Measurements from ENCODE around the gene AUTS2.

The AUTS2 gene

DNA sequence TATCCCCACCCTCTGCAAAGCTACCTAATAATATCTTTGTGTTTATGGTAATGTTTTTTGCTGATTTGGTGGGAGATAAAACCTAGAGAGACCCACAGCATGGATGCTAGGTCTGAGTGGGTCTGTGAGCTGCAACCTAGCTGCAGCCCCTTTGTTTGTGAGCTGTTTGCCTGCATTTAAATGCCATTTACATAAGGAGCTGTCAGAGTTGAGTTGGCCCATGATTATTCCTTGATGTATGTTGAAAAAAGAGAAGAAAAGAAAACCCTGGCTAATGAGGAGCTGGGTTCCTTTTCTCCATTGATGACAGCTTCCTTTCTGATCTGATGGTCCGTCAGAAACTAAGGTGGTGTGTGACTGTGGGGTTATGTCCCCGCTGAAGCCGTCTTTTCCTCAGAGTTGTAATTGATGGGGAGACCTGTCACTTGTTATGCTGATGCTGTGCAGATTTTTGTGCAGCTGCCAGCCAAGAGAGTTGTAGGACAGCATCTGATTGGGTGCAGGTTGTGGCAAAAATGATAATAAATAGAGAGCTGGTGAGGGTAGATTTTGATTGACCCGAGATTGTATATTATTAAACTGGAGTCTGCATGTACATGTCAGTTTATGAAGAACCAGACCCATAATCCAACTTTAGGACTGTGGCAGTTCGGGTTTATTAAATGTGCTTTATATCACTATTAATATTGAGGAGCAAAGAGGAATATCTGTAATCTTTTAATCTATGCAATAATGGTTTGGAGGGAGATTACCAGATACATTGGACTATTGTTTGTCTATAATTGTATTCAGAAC is 219.8 kb downstream of the AUTS2 start:
- no peak for DNase-seq (ENCODE audit: low read depth, low spot score)

DNA sequence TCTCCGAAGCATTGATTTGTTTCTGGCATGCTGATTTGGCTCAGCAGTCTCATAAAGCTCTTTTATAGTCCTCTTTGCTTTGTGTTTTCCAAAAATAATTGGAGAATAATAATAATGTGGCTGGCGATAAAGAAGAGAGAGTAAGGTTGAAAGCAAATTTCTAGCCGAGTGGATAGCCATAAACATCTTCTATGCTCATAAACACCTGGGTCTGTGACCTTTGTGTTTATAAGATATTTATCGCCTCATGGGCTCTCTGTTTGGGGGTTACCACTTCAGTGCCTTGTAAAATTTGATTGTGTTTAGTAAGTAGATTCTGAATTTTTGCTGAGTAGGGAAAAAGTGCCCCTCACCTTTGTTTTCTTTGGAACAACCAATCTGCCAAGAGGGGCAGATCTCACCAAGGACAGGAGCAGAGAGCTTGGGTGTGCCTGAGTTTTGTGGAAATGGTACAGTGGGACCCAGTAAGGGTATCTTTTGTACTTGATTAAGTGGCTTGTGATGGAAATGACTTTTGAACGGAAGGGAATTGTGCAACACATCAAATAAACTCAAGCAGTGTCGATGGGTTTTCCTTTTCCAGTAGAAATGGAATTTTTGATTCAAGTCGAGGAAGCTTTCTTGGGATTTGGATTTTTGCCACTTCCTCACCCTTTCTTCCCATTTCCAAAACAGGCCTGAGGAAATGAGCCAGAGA is 220.5 kb downstream of the AUTS2 start:
- DNase-seq (ENCODE audit: low read depth, low spot score): no peak

DNA sequence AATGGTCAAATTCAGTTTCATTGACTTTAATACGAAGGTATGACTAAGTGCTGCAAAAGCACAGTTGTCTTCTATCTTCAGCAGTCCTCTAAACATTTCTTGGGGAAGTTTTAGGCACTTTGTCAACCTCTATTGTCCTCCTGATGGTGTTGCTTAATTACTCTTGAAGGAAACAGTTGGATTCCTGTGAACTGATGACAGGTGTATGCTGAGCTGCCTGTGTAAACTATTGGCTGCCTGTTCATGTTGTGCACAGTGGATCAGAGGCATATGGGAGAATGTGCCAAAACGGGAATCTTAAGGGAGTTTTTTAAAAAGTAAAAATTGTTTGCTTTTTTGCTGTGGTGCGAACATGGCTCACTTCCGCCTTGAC is 221.0 kb downstream of the AUTS2 start:
- DNase-seq (ENCODE audit: low read depth, low spot score): no peak

DNA sequence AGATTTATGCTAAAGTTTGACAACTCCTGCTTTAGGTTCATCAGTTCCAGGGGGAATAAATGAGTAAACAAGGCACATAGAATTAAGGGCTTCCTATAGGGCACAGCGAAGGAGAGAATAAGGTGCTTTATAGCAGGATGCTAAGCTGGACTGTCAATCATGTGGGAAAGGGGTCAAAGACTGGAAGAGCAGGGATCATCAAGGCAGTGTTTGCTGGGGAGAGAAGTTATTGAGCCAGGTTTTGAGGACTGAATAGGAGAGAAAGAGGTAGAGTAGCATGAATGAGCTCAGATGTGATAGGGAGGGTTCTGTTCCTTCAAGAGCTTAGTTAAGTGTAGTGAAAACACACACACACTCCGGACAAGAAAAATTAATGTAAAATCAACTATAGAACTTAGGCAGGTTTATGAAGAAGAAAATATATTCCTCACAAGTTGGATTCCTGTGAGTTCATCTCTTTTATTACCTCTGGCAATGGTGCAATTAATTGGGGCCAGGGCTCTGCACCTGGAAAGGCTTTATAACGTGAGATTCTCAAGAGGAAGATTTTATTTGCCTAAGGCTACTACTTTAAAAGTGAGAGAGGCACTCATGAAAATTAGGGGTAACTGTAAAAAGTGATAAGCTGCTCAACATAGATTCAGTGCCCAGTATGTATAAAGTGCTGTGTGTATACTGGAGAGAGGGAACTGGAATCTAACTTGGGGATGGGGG is 222.4 kb downstream of the AUTS2 start:
- DNase-seq (ENCODE audit: low read depth, low spot score): no peak

DNA sequence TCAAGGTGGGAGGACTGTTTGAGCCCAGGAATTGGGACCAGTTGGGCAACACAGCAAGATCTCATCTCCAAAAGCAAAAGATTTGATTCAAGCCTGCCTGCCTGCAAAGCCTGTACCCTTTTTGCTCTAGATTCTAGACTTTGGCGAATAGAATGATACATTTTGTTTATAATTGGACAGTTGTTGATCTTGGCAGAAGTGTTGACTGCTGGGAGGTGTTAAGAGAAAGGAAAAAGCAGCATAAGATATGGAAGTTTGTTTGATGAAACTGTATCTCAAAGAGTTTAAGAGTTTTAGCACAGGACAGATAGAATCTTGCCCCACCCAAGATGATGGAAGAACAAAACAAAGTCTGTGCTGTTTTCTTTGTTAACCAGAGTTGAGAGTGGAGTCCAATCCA is 224.1 kb downstream of the AUTS2 start:
- DNase-seq (ENCODE audit: low read depth, low spot score): no peak

DNA sequence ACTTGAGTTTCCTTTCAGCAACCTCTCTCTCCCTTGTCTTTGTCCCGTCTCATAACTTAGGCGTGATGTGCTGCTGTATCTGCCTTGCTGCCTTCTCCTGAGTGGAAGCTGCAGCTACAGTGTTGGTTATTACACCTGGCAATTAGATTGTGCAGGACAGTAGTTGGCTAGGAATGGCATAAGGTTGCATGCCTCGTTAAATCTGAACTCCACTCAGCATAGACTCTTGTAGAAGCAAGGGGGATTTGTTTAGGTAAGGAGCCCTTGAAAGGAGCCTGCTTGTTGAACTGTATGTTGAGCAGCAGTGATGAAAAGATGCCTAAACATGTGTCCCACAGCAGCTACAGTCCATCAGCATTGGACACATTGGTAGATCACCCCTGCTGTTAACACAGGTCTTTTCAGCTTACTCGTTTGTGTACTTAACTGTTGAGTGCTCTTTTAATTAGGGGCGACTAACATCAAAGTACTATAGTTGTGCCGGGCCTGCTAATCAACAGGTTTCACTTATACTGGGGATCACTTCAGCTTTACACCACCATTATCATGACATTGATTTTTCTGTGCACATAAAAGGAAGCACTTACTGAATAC is 225.0 kb downstream of the AUTS2 start:
- DNase-seq (ENCODE audit: low read depth, low spot score): no peak

DNA sequence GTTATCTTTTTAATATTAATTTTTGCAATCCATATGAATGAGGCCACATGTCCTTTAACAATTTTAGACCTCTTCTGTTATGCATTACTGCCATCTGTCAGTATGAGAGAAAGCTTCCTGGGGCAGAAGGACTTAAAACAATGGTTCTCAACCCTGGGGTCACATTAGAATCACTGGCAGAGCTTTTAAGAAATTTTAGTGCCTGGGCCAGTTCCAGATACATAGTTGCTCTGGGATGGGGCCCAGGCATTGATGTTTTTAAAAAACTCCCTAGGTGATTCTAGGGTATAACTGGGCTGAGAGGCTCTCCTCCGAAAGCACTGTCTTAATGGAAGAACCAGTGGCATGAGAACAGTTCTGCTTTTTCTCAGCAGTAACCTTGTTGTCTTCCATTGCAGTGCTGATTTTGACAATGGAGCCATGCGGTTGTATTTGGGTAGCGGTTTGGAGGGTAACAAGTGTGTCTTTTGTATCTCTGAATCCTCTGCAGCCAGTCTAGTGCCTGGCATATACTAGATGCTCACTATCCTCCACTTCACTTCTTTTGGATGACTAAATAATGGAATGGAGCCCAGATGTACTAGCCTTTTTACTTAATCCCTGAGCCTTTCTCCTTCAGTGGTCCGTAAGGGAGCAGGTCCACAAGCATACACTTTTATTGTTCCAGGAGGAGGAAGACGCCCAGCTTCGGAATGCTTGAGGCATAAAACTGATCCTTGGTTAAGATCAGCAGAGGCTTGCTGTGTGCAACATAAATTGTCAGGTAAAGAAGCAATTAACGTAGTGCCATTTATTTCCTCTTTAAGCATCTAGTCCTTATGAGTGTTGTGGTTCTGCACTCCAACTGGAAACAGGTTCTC is 227.1 kb downstream of the AUTS2 start:
- DNase-seq (ENCODE audit: low read depth, low spot score): no peak

DNA sequence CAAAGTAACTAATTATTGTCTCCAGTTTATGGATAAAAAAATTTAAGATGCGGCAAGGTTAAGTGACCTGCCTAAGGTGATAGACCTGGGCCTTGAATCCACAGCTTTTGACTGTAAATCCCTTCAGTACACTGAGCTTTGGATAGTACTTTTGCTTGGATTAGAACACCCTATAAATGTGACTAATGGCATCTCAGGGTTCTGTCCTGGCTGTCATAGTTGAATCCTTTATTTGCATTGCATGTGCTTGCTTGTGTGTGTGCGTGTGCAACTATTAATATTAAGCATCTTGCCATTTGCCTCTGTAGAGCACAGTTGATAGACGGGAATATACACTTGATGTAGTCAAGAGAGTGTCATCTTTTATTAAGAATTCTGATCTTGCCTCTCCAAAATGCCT is 228.0 kb downstream of the AUTS2 start:
- DNase-seq (ENCODE audit: low read depth, low spot score): no peak

DNA sequence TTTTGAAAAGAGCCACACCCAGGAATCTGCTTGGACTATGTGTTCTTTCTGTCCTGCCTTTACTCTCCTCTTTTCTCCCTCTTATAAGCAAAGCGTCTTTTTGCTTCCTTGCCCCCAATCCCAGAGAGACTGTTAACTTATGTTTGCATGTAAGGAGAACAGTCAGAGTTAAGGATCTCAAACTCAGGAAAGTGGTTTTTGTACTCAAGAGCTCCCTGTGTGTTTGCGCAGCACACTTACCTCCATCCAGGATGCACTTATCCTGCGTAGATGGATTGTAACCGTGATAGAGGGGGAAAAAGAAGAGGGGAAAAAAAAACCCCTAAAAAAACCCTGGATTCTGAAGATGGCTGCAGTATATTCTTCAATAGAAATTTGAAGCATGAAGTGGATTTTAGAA is 228.9 kb downstream of the AUTS2 start:
- DNase-seq (ENCODE audit: low read depth, low spot score): no peak

DNA sequence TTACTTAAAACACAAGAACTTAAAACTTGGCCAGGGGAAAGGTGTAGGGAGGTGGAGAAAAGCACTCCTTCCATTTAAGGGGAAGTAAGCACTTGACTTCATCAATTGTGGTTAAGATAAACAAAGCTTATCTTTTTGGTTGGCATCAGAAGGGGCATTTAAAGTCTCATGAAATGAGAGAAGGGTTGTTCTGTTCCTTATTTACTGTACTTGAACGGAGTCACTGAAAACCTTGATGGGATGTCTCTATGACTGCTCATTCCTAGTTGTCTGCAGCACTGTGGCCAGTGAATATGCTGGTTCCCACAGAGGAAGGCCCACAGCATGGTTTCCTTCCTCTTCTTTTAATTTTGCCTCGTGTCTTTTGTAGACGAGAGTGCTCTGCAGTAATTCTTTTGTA is 229.3 kb downstream of the AUTS2 start:
- DNase-seq (ENCODE audit: low read depth, low spot score): no peak

DNA sequence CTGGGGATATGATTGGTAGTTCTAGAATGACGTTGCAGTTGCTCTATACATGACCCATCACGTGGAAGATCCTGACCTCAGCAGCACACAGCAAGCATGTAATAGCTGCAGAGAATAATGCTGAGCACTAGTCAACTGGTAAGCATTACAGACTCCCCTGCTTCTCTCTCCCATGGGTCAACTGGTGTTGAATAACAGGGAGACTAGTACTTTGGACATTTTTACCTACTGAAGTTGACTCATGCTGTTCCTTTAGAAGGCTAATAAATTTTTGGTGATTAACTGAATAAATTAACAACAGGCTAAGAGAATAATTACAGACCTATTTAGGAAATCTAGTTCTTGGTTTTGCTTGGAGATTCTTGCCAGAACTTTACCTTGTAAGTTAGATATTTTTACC is 234.1 kb downstream of the AUTS2 start:
- no peak for DNase-seq (ENCODE audit: low read depth, low spot score)

DNA sequence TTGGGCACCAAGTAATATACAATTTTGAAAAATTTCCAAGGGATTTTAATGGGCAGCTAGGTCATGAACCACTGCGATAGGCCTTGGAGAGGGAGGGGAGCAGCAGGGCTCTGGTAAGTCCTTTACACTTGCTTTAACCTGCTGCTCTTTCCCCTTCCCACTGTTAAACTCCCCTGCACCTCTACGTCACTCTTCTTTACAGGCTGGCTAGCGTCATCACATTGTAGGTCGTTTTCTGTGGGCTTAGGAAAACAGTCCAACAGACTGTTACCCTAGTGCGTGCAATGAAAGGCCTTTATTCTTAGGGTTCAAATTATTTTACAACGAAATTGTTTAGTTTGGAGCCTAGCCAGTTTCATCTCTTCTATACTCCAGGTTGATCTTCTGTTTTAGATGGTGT is 235.7 kb downstream of the AUTS2 start:
- DNase-seq (ENCODE audit: low read depth, low spot score): no peak

DNA sequence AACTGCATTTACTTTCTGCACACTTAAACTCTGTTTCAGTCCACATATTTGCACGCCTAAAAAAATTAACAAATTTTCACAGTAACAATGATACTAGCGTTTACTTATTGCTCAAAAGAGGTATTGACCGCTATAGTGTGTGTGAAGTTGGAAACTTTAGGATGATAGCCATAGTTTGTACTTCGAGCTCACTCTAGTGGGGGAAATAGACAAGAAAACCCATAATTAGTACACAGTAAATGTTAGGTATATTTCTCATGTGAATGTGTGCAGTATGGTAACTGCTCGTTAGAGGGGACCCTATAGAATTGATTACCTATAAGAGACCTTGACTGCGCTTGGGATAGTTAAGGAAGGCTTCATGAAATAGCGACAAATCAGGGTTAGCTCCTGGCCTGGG is 238.4 kb downstream of the AUTS2 start:
- DNase-seq (ENCODE audit: low read depth, low spot score): no peak

DNA sequence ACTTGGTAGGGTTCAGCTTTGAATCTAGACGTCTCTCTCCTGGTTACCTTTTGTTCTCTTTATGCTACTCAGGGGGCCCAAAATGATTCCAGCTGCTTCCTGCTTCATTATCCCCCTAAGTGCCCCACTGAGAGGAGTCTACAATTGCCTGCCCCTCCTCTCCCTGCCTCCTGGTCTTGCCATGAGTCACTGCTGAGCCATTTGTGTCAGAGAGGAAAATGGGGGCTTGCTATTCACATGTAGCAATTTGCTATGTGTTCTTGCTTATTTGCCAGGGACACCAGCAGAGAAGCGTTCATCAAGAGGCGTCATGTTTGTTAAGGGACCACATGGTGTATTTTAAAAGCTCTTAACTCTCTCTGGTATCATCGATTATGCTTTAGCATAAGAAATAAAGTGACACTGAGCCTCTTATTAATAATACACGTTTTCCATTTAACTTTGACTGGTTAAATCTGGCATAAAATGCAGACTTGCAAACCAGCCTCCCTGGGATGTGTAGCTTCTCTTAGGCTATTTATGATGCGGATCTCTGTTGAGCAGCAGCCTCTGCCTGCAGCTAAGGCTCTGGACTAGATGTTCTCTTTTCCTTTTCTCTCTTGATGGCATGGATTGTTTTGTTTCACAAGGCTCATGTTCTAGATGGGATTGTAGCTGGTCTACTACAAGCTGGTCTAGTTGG is 239.3 kb downstream of the AUTS2 start:
- DNase-seq (ENCODE audit: low read depth, low spot score): peak; percentile 61

DNA sequence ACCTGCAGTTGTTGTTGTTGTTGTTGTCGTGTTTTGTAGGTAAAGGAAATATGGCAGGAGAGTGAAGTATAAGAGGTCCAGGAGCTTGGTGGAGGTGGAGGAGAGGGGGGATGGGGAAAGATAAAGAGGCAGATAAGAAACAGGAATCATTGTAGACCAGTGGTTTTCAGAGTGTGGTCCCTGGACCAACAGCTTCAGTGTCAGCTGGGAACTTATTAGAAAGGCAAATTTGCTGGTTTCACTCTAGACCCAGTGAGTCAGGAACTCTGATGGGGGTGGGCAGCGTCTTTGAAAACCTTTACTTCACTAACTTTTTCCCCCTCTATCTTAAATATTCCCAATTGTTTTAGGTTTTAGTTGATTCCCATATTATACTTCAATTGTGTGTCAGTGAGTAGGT is 241.5 kb downstream of the AUTS2 start:
- DNase-seq (ENCODE audit: low read depth, low spot score): no peak

DNA sequence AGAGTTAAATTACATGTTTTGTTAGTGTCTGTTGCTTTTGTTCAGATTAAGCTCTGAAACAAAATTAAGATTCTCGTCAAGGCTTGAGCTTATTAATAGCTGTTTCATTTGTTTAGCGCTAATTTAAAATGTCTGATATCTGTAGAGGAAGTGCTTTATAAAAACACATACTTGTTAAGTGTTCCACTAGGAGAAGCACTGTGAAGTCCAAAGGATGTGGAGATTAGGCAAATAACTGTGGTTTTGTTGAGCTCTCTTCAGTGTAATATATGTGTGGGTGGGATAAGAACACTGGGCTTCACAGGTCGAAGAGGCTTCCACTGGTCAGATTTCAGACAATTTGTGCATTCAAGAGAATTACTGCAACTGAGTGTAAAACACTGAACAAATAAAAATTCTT is 242.0 kb downstream of the AUTS2 start:
- DNase-seq (ENCODE audit: low read depth, low spot score): no peak

DNA sequence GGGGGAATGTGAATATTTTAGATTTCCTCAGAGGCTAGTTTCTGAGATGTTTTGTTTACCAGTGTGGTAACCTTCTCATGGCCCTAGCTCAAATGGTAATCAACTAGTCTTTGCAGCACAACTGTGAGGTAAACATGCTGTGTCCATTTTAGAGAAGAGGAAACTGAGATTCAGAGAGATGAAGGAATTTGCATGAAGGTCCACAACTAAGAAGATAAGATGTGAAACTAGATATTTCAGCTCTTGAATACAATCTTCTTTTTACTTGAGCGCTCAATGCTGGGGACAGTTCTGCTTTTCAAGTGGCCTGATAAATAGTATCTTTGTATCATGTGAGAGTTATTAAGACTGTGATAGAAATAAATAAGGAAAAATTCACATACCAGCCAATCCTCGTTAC is 245.4 kb downstream of the AUTS2 start:
- DNase-seq (ENCODE audit: low read depth, low spot score): no peak

DNA sequence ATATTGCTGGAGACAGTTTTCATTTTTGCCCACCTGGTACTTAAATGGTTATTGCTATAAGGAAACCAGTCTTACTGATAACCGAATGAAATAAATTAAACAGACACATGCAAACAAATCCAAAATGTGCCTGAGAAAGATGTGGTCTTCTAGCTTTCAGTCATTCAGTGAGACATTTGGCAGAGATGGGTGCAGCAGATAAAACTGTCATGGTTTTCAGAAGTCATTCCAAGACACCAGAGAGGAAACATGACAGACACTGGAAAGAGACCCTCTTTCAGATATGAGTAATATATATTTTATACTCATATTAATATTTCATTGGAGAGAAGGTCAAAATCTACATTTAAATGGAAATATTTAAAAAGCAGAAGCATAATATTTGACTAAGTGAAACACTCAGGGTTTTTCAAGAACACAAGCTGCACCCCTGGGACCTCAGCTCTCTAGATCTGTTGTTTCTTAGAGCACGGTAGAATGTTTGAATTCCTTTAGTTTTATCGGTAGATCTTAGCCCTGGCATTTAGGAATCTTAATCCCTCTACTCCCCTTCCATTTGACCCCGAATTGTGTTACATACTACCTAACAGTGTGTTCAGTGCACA is 246.1 kb downstream of the AUTS2 start:
- DNase-seq (ENCODE audit: low read depth, low spot score): no peak

DNA sequence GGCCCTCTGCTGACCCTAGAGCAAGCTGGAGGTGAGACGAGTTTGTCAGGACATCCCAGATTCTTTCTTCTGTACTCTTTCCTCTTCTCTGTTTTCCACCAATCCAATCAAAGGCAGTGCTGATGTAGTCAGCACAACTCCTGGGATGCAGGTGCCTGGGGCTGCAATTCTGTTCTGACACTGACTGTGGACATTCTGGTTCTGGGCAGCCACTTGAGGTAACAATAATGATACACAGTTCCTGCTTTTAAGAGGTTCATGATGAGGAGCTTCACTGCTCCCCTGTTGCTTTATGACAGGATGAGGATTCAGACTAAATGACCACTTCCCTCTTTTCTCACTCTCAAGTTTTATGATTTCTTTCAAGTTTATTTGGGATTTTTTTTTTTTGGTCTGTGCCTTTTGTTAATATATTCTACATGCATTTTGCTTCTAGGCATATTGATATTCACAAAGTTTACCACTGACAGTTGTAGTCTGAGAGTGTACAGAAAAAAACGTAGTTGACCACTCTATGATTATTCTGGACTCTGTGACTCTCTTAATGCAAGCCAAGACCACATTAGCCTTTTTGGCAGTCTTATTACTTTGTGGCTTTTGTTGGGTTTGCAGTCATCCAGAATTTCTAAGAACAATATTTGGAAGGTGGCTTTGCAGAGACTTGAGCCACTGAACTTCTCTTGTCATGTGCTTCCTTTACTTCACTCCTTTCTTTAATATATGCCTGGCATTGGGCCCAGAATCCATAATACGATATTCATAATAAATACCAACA is 247.6 kb downstream of the AUTS2 start:
- no peak for DNase-seq (ENCODE audit: low read depth, low spot score)
